NCI-H1048 (cell line): ENCODE results near the gene MIEF2.
"Not testable (repeated sequence)": the region's sequence is repeated elsewhere in the genome, so short reads cannot be mapped to it uniquely, and the experiment has no call there.

ENCODE experiments used
- DNase-seq: peaks from one replicate; lab custom pipeline; 2025; lab: John Stamatoyannopoulos, UW

MIEF2 gene

DNA sequence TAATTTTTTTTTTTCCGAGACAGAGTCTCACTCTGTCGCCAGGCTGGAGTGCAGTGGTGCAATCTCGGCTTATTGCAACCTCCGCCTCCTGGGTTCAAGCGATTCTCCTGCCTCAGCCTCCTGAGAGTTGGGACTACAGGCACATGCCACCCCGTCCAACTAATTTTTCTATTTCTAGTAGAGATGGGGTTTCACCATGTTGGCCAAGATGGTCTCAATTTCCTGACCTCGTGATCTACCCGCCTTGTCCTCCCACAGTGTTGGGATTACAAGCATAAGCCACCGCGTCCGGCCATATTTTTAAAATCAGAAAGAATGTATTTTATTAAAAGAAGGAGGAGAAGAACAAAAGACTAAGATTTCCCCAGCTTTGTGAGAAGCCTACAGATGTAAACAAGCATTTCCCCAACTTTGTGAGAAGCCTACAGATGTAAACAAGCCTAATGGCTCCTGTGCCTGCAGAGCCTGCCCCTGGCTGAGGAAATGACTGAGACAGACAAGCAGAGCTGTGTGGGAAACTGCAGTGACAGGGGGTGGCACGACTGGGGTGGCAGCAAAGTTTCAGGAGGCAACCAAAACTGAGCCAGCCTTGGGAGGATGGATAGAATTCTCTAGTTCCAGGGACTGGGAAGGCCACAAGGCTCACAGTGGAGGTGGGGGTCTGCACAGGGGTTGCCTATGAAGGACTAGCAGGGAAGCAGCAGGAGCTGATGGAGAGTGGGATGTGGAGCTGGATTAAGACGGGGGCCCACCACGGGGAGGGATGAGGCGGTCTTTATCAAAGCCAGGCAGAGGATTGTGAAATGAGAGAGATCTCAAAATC lies 31.5 kb downstream of the MIEF2 start:
- no peak for DNase-seq

DNA sequence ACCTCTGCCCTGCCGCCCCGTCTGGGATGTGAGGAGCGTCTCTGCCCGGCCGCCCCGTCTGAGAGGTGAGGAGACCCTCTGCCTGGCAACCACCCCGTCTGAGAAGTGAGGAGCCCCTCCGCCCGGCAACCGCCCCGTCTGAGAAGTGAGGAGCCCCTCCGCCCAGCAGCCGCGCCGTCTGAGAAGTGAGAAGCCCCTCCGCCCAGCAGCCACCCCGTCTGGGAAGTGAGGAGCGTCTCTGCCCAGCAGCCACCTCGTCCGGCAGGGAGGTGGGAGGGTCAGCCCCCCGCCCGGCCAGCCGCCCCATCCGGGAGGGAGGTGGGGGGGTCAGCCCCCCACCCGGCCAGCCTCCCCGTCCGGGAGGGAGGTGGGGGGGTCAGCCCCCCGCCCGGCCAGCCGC lies 37.6 kb downstream of the MIEF2 start:
- not testable (repeated sequence) for DNase-seq

DNA sequence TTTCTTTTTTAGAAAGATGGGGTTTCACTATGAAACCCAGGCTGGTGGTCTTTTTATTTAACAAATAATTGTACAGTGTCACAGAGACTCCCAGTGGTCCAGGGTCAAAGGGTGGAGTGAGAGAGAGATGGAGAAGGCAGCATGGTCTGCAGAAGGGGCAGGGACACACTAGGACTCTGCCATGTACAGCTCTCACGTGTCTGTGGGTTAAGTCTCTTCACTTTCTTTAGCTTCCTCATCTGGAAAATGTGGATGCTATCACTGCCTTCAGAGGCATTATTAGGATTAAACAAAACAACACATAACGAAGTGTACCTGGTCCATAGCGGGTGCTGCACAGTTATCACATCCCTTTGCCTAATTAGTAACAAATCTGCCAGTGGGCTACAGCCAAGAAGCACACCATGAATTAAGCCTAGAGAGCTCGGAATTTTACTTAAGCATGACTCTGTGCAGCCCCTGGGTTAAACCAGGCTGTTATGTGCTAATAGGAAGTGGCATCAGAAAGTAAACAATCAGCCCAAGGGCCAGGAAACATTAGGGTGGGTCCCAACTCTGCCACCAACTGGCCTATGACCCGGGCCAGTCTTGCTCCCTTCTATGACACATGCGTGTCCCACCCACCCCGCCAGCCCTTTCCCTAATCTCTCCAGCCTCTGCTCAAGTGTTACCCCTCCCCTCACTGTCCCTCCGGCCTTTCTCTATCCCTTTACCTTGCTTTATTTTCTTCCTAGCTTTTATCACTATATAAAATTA lies 40.4 kb downstream of the MIEF2 start:
- no peak for DNase-seq

- not testable (repeated sequence) for DNase-seq
Observed at GRCh38 chr17:18303206-18303605, 42.7 kb downstream of the MIEF2 start.

DNA sequence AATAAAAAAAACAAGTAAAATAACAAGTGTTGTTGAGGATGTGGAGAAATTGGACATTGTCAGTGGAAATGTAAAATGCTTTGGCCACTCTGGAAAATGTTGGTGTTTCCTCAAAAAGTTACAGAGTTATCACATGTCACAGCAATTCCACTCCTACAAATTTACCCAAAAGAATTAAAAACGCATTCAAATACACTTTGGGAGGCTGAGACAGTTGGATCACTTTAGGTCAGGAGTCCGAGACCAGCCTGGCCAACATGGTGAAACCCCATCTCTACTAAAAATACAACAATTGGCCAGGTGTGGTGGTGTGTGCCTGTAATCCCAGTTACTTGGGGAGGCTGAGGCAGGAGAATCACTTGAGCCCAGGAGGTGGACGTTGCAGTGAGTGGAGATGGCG lies 48.7 kb downstream of the MIEF2 start:
- no peak for DNase-seq

DNA sequence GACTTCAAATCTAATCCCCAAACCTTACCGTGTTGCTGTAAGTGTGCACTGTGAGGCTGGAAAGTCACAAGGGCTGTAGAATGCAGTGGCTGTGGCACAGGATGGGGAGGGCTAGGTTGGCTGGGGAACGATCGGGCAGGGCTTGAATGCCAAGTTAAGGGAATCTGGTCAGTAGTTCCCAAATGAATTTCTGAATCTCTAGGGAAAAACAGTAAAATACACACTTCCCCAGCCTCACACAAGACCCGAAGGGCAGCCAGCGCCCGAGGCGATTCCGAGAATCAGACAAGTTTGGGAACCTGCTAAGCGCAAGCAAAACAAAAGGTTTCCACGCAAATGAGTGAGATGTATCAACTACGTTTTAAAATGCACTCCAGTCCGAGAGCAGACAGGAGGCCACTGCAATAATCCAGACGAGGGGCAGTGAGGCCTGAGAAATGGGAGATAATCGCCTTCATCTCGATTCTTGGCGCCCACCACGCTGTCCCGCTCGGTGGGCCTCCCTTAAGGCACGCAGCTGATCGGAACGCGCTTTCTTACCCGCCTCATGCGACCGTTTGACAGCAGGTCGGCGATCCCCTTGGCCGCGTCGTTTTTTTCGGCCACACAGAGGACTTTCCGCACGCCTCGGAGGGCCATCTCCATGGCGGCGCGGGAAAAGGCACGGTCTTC lies 53.7 kb downstream of the MIEF2 start:
- DNase-seq = no peak

DNA sequence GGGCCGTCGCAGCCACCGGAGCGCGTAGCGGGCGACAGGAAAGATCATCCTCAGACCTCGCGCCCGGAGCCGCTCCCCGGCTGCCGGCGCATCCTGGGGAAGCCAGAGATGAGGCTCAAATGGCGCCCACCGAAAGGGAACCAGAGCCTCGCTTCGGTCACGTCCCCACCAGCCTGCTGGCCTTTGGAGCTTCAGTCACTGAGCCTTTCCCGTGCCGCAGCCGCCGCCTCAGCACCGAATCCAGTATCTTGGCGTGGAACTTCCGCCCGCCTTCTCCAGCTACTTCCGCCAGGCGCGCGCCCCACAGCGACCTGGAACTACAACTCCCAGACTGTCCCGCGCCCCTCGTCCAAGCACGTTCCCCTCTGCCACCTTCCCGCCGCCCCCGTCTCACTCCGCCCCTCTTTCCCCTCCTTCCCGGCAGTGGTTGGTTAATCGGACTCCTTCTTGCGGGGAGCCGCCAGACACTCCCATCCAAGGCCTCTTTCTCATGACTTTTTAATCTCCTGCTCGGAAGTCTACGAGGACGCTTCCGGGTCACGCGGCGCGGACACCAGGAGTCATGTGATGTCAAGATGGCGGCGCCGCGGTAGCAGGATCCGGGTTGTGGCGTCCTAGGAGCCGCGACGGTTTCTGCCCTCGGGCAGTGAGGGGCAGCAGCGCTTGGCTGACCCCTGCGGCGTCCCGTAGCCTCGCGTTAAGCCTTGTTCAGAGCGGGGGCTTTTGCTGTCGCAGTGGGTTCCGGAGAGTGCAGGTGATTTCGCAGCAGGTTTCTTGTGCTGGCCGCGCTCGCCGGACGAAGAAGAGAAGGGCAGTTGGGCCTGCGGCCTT lies 54.5 kb downstream of the MIEF2 start, which contains the start of the genes SMCR8 and TOP3A:
Gene SMCR8, plus strand, starts transcription at position 563 of the 831 bp plus-strand sequence. CDS start 497 bp downstream, outside the sequence.
Gene TOP3A, minus strand, starts transcription at position 264 of the 831 bp plus-strand sequence. Its CDS starts 216 bp downstream, at position 48.
- peak; percentile 88 for DNase-seq

- no peak for DNase-seq
Observed at GRCh38 chr17:18315562-18315922, 55.1 kb downstream of the MIEF2 start.

GRCh38 chr17:18315961-18316360 lies 55.5 kb downstream of the MIEF2 start:
- no peak for DNase-seq
